ENCODE measurements around the gene SUSD3.

DNA sequence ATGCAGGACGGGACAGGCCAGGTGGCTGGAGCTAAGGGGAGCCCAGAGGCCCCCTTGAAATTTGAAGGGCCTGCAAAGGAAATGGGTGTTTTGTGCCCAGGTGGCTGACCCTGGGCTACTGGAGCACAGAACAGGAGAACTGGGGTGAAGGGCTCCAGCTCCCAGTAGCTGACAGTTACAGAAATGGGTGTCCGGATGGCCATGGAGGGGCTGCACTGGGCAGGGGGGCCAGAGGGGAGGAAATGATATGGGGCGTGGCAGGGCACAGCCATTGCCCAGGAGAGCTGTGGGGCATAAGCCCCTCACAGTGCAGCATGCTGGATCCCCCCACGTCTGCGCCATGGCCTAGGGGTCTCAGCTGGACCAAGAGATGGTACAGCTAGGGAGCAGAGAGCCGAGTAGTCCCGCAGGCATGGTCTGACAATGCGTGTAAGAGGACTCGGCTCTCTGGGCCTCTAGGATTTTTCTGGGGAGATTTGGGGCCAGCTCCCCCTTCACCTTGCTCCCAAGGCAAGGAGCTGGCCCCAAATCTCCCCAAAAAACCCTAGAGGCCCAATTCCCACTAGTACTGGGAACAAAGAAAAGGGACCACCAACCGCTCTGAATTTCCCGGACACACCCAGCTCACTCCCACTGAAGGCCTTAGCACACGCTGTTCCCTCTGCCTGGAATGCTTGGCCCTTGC lies 29.6 kb downstream of the SUSD3 start:
- TF ChIP-seq POLR2A (IDR thresholded peaks at IDR 0.05; ENCODE audit: low read depth, low read length) (no peak), POLR2AphosphoS5 (IDR thresholded peaks at IDR 0.05; ENCODE audit: low read depth, low read length) (no peak), SPI1 (IDR thresholded peaks at IDR 0.05; ENCODE audit: low read depth, low read length) (no peak), TAF1 (IDR thresholded peaks at IDR 0.05; ENCODE audit: low read depth, low read length) (no peak), POU2F2 (IDR thresholded peaks at IDR 0.05; ENCODE audit: low read depth, low read length) (no peak), PAX5 (IDR thresholded peaks at IDR 0.05; ENCODE audit: insufficient read depth, low read length, severe bottlenecking) (no peak)

Data from GM12891 (cell line).